ENCODE data around the gene MBD5. TPM values are rescaled to one million over a fixed set of nuclear protein-coding genes. Genes with fewer than 3 reads are reported as not detected.

Gene MBD5
- total RNA-seq, 1 donor from 2014 or later = 36.6 TPM

DNA sequence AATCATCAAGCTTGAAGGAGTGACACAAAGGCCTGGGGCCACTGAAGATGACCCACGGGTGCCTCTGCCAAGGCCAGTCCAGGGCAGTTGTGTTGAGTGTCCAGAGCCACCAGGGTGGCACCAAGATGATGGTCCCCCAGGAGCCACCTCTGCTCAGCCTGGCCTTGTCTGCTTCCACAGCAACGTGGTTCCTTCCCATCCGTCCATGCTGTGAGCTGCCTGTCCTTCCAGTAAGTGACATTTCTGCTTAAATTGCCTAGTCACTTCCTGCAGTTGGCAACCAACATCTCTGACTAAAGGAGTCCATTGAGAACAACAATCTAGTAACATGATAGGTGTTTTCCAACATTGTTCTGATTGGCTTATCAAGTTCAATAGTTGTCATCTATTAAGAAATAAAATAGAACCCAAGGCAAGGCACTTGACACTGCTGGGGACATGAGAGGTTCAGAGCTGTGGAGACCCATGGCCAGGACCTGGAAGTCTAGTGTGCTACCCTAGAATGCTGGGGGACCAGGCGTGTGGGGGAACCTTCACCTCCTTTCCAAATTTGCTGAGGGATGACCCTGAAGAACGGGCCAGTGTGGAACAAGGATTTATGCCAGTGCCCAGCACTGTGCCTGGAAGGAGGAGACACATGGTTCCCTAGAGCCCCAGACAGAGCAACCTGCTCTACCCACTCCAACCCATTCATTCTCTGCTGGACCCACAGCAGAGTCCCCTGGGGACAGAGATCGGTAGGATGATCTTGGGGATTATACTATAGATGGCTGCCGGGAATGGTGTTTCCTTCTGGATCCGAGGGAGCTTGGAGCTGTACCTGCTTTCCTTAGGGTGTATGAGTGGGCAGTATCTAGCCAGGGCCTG, 524.7 kb downstream of the MBD5 start:
- intact Hi-C loops (cut with DNase I) = no loop called here
- ATAC-seq (no peak), DNase-seq (ENCODE audit: missing footprints) (no peak)

GRCh38 chr2:148546270-148546669, 525.4 kb downstream of the MBD5 start:
- intact Hi-C loops (cut with DNase I) = no loop called here
- no peak for DNase-seq (ENCODE audit: missing footprints)
- ATAC-seq = peak; percentile 31

DNA sequence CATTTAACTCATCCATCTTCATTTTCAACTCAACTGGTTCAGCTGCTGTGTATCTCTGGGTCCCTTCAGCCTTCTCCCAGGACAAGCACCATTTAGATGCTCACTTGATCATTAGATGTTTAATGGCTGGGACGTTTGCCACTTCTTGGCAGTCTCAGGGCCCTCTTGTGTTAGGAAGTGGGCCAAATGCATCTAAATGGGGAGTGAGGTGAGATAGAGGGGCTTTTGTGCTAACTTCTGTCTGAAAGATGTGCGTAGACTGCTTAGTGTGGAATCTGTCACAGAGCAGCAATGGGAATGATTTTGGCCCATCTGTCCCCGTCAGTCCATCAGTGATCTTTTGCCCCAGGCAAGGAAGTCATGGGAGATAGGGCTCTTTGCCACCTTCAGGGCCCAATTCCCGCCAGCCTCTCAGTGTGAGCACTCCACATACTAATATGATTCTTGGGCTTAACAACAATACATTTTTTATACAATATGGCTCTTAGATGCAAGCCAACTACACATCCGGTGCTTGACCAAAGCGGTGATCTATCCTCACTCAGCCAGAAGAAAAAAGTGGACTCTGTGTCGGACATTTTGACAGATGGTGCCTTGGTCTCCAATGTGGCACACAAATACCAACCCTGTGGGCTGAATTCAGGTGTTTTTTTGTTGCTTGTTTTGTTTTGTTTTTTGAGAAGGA, 528.0 kb downstream of the MBD5 start:
- ATAC-seq = no peak
- intact Hi-C loops (cut with DNase I) = no loop called here
- no peak for DNase-seq (ENCODE audit: missing footprints)

DNA sequence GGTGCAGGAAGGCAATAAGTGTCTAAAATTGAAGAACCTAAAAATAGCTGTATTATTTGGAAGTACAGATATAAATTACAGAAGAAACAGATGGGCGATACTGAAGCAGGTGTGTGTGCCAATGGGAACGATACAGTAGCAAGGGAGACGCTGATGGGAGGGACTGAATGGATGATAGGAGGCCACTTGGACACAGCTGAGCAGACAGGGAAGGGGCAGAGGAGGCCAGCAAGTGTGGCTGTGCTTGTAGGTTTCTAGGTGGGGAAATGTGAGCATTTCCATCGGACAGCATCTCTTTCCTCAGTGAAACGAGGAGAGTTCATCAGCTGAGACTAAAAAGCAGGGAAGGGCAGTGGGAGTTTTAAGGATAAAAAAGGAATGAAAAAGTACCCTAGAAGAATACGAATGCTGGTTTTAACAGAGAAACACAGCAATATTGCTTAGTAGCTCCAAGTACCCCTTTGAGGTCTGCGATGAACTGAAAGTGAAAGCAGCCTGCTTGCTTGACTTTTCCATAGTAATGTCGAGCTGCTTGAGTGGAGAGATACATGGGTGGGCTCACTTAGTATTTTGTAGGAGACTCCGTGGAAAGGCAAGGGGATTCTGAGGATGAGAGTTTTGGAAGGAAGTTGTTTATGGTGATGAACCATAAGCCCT, 531.9 kb downstream of the MBD5 start:
- intact Hi-C loops (cut with DNase I) = no loop called here
- ATAC-seq (no peak), DNase-seq (ENCODE audit: missing footprints) (no peak)

DNA sequence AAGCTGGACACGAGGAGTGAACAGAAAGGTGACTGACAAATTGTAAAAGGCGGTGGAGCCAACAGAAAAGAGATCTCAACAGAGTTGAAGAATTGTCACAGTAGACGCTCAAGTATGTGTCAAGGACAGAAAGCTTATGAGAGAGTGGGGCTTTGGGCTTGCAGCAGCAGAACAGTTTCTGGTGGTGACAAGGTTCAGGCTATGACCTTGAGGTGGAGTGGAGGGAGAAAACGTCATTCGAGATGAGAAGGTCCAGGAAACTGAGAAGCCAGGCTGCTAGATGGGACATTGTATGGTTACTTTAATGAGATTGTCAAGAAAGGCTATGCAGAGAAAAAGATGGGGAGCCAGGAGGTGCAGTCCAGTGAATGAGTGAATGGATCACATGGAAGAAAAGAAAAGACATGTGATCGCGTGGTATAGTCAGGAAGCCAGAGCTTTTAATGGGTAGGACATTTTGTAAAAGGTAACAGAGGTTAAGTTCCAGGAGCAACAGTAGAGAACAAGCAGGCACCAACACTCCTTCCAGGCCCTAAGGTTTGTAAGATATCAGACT, 532.5 kb downstream of the MBD5 start:
- ATAC-seq (no peak), DNase-seq (ENCODE audit: missing footprints) (no peak)
- intact Hi-C loops (cut with DNase I) = no loop called here

GRCh38 chr2:148554459-148555247, 533.8 kb downstream of the MBD5 start:
- no peak for DNase-seq (ENCODE audit: missing footprints)
- intact Hi-C loops (cut with DNase I) = no loop called here
- ATAC-seq = no peak

DNA sequence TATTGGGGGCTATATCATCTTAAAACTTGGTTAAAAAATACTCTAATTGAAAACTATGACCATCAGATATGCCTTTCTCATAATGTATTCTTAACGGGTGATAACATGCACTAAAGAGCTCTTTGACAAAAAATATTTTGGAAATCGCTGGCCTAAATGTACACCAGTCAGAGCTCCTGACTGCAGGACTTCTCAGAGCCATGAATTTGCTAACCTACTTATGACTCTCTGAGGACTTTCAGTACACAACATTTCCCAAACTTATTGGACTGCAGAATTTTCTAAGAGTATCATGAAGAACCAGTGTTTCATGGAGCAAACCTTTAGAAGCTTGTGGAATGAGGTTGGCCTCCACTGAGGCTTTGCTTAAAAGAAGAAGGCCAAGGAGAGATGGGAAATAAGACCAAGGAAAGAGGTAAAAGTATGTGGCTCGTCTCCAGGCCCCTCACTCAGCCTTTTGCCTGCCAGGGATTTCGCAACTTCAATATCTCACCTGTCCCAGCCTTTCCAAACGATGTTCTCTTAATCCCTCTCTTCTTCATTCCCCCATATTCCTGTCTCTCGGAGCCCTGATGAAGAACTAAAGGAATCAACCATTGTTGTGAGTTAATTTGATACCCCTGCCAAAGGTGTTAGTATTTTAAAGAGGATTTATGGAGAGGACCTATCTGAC, 534.9 kb downstream of the MBD5 start:
- intact Hi-C loops (cut with DNase I) = no loop called here
- no peak for ATAC-seq

GRCh38 chr2:148557844-148558436, 537.0 kb downstream of the MBD5 start:
- intact Hi-C loops (cut with DNase I) = no loop called here
- DNase-seq (ENCODE audit: missing footprints) = no peak
- no peak for ATAC-seq

More for the DNA sequence above, 534.9 kb downstream of the MBD5 start:
- no peak for DNase-seq (ENCODE audit: missing footprints)

GRCh38 chr2:148560496-148560895, 539.6 kb downstream of the MBD5 start:
- DNase-seq (ENCODE audit: missing footprints) (no peak), ATAC-seq (no peak)
- intact Hi-C loops (cut with DNase I) = no loop called here

- ATAC-seq (no peak), DNase-seq (ENCODE audit: missing footprints) (no peak)
- intact Hi-C loops (cut with DNase I) = no loop called here
Measured at GRCh38 chr2:148561389-148561788, 540.5 kb downstream of the MBD5 start.

DNA sequence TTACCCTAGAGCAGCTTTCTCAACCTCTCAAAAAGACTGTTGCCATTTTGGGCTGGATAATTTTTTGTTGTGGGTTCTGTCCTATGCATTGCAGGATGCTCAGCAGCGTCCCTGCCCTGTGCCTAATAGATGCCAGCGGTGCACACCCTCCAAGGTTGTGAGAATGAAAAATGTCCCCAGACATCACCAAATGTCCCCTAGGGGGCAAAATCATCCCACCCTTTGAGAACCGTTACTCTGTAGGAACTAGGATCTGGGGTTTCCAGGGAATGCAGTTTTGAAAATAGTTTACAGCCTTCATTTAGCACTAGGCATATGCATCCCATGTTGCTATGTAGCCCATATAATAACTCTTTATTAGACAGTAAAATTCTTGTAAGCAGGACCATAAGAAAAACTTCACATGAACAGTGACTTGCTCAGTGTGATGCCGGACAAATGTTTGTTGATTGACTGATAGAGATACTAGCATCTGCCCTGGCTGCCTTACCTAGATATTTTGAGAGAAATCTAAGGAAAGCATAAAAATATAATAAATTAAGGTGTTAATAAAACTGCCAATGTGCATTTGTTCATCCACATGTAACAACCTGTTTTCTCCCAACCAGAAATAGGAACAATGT, 544.5 kb downstream of the MBD5 start:
- ATAC-seq (no peak), DNase-seq (ENCODE audit: missing footprints) (no peak)
- intact Hi-C loops (cut with DNase I) = loop anchor here (5.0 kb wide), 1 partner anchor 427 kb away; no protein-coding TSS in a partner anchor

Other genes with a start within 250 kb of the MBD5 start
- 11.7 TPM for gene ACVR2A, start 176.1 kb upstream of the MBD5 start, total RNA-seq
- gene ORC4, start 354 bp upstream of the MBD5 start, total RNA-seq = 46.8 TPM